H9 (cell line): ENCODE results near the gene SIPA1L3. TPM values are rescaled to one million over a fixed set of nuclear protein-coding genes. Genes with fewer than 3 reads are reported as not detected.

Experiments
- DNase-seq: peaks from one replicate; pipeline ENCODE4 v3.0.0-alpha.2; 2017
- H2AFZ ChIP-seq: one replicate; pipeline ENCODE4 v1.6.1; 2013; ENCODE audit warnings: mild to moderate bottlenecking, low read length, control low read depth, moderate library complexity
- H2AK5ac ChIP-seq: 2 replicates; pipeline ENCODE4 v1.6.1; 2013; ENCODE audit warnings: low read length, control low read depth, mixed read lengths; ENCODE audit not compliant: insufficient read length
- H2BK120ac ChIP-seq: one replicate; pipeline ENCODE4 v1.6.1; 2013; ENCODE audit warnings: low read depth, mild to moderate bottlenecking, low read length, control low read depth, inconsistent platforms; ENCODE audit not compliant: poor library complexity, severe bottlenecking
- H2BK12ac ChIP-seq: 2 replicates; pipeline ENCODE4 v1.6.1; 2013; ENCODE audit warnings: low read length, control low read depth, mixed read lengths, low read depth; ENCODE audit not compliant: insufficient read length
- H2BK15ac ChIP-seq: 2 replicates; pipeline ENCODE4 v1.6.1; 2013; ENCODE audit warnings: low read depth, low read length, control low read depth
- H2BK20ac ChIP-seq: one replicate; pipeline ENCODE4 v1.6.1; 2013; ENCODE audit warnings: low read depth, mild to moderate bottlenecking, low read length, control low read depth, inconsistent platforms; ENCODE audit not compliant: poor library complexity, severe bottlenecking
- H2BK5ac ChIP-seq: 2 replicates; pipeline ENCODE4 v1.6.1; 2013; ENCODE audit warnings: low read length, control low read depth, mixed read lengths; ENCODE audit not compliant: insufficient read length
- H3K14ac ChIP-seq: 2 replicates; pipeline ENCODE4 v1.6.1; 2013; ENCODE audit warnings: low read length, control low read depth; ENCODE audit not compliant: insufficient read depth
- H3K18ac ChIP-seq: 2 replicates; pipeline ENCODE4 v1.6.1; 2013; ENCODE audit warnings: low read depth, mild to moderate bottlenecking, mixed read lengths, low read length, control low read depth; ENCODE audit not compliant: insufficient read length
- H3K23ac ChIP-seq: 2 replicates; pipeline ENCODE4 v1.6.1; 2013; ENCODE audit warnings: low read length, control low read depth, mixed read lengths, low read depth; ENCODE audit not compliant: insufficient read length
- H3K23me2 ChIP-seq: 2 replicates; pipeline ENCODE4 v1.6.1; 2013; ENCODE audit warnings: low read depth, mild to moderate bottlenecking, mixed read lengths, low read length, control low read depth; ENCODE audit not compliant: insufficient read length, poor library complexity, severe bottlenecking
- H3K27ac ChIP-seq: 2 replicates; pipeline ENCODE4 v1.5.1; 2013; ENCODE audit warnings: low read length, control low read depth, mixed read lengths, low read depth; ENCODE audit not compliant: insufficient read length
- H3K27me3 ChIP-seq: 2 replicates; pipeline ENCODE4 v1.6.1; 2013; ENCODE audit warnings: low read length, control low read depth, inconsistent platforms; ENCODE audit not compliant: insufficient read depth
- H3K4ac ChIP-seq: 2 replicates; pipeline ENCODE4 v1.6.1; 2013; ENCODE audit warnings: low read depth, mild to moderate bottlenecking, control low read depth, inconsistent platforms, low read length, moderate library complexity
- H3K4me1 ChIP-seq: 2 replicates; pipeline ENCODE4 v1.6.1; 2013; ENCODE audit warnings: low read length, control low read depth, inconsistent platforms; ENCODE audit not compliant: insufficient read depth
- H3K4me2 ChIP-seq: 2 replicates; pipeline ENCODE4 v1.6.1; 2013; ENCODE audit warnings: low read length, control low read depth, mixed read lengths; ENCODE audit not compliant: insufficient read length, insufficient read depth
- H3K56ac ChIP-seq: 2 replicates; pipeline ENCODE4 v1.6.1; 2013; ENCODE audit warnings: low read depth, mild to moderate bottlenecking, mixed read lengths, low read length, control low read depth; ENCODE audit not compliant: insufficient read length
- H3K79me1 ChIP-seq: 2 replicates; pipeline ENCODE4 v1.6.1; 2013; ENCODE audit warnings: low read depth, mild to moderate bottlenecking, moderate library complexity, low read length, control low read depth, inconsistent platforms; ENCODE audit not compliant: insufficient read depth, poor library complexity, severe bottlenecking
- H3K79me2 ChIP-seq: 2 replicates; pipeline ENCODE4 v1.6.1; 2013; ENCODE audit warnings: low read length, control low read depth, inconsistent platforms; ENCODE audit not compliant: insufficient read depth
- H3K9ac ChIP-seq: 2 replicates; pipeline ENCODE4 v1.6.1; 2013; ENCODE audit warnings: low read length, control low read depth, mixed read lengths; ENCODE audit not compliant: insufficient read length; ENCODE audit errors: extremely low read depth
- H3K9me3 ChIP-seq: one replicate; pipeline ENCODE4 v1.6.1; 2013; ENCODE audit warnings: low read depth, low read length, inconsistent platforms; ENCODE audit not compliant: control insufficient read depth
- H3T11ph ChIP-seq: one replicate; pipeline ENCODE4 v1.6.1; 2013; ENCODE audit warnings: mild to moderate bottlenecking, low read length, control low read depth, inconsistent platforms
- H4K20me1 ChIP-seq: one replicate; pipeline ENCODE4 v1.6.1; 2013; ENCODE audit not compliant: control insufficient read depth, insufficient read length, insufficient read depth
- H4K5ac ChIP-seq: 2 replicates; pipeline ENCODE4 v1.6.1; 2013; ENCODE audit warnings: low read depth, mild to moderate bottlenecking, mixed read lengths, low read length, control low read depth; ENCODE audit not compliant: insufficient read length
- H4K8ac ChIP-seq: replicated peaks from 2 replicates; pipeline ENCODE4 v1.6.1; 2013; ENCODE audit warnings: low read length, control low read depth, mixed read lengths, low read depth; ENCODE audit not compliant: insufficient read length
- H4K91ac ChIP-seq: 2 replicates; pipeline ENCODE4 v1.6.1; 2013; ENCODE audit warnings: low read depth, mild to moderate bottlenecking, moderate library complexity, mixed read lengths, low read length, control low read depth; ENCODE audit not compliant: insufficient read length
- H3K27ac Mint-ChIP-seq, 3 experiments: 2 replicates in 2 of 3; 3 replicates in 1 of 3; pipeline ENCODE4 v1.8.0; 2020 to 2021; ENCODE audit warnings: mixed read lengths in 3 of 3, mild to moderate bottlenecking in 1 of 3, moderate library complexity in 1 of 3
- H3K27me3 Mint-ChIP-seq: 2 replicates; pipeline ENCODE4 v1.8.0; 2021; ENCODE audit warnings: low read depth, mild to moderate bottlenecking, moderate library complexity, mixed read lengths
- H3K36me3 Mint-ChIP-seq, 3 experiments: 2 replicates in 2 of 3; 3 replicates in 1 of 3; pipeline ENCODE4 v1.8.0; 2020 to 2021; ENCODE audit warnings: low read depth in 3 of 3, mixed read lengths in 3 of 3; ENCODE audit not compliant: insufficient read depth in 1 of 3
- H3K4me1 Mint-ChIP-seq, 2 experiments: 2 replicates each; pipeline ENCODE4 v1.8.0; 2020; ENCODE audit warnings: mixed read lengths in 2 of 2
- H3K4me3 Mint-ChIP-seq, 2 experiments: 2 replicates in 1 of 2; 3 replicates in 1 of 2; pipeline ENCODE4 v1.8.0; 2020 to 2021; ENCODE audit warnings: mild to moderate bottlenecking in 2 of 2, mixed read lengths in 2 of 2, moderate library complexity in 1 of 2
- H3K9me3 Mint-ChIP-seq, 2 experiments: 2 replicates in 1 of 2; 3 replicates in 1 of 2; pipeline ENCODE4 v1.8.0; 2020; ENCODE audit warnings: mild to moderate bottlenecking in 2 of 2, mixed read lengths in 2 of 2, moderate library complexity in 1 of 2
- CTCF ChIP-seq: fragments of 200-600 bp; sonication (generic); conservative IDR thresholded peaks from 3 replicates; pipeline ENCODE4 v1.8.0; 2021; ENCODE audit warnings: antibody characterized with exemption, mild to moderate bottlenecking
- WGBS: extraction: QIAGEN DNeasy Blood & Tissue Kit; methylation state at CpG from one replicate; pipeline ENCODE4 v1.1.7; 2013; ENCODE audit warnings: missing lambda C conversion rate, low lambda C conversion rate, mixed read lengths; ENCODE audit not compliant: insufficient read length; ENCODE audit errors: extremely low coverage; 5-methylcytosine and 5-hydroxymethylcytosine counted together
- total RNA-seq: library from RNA; stranded (reverse); gene quantifications from 2 replicates; pipeline ENCODE4 v1.2.1, GENCODE V29; 2021

Gene SIPA1L3
- total RNA-seq, 1 experiment from 2014 or later: 40.1 TPM

GRCh38 chr19:38015761-38016160, 108.8 kb downstream of the SIPA1L3 start:
- Histone ChIP-seq H3T11ph (no peak overlapping the region), H3K9ac (no peak overlapping the region)

More at GRCh38 chr19:38015761-38016160, 108.8 kb downstream of the SIPA1L3 start:
- H3K4me2 ChIP-seq: no peak overlapping the region
- no peak overlapping the region for H3K18ac ChIP-seq
- H3K4me1 ChIP-seq: peaks cover 3% of the 10 kb centered on the region; the same call in 1 of the 2 replicates
- no peaks in the 10 kb centered on the region; the same call in 1 of the 2 replicates for H3K79me2 ChIP-seq
- H3K23me2 ChIP-seq: no peaks in the 10 kb centered on the region
- no peak overlapping the region for H2BK12ac ChIP-seq
- H2BK5ac ChIP-seq: no peak overlapping the region
- Mint-ChIP-seq H3K4me3 (no peak overlapping the region), H3K9me3 (no peaks in the 10 kb centered on the region), H3K27me3 (no peaks in the 10 kb centered on the region), H3K36me3 (peaks cover 0 to 3% (median 2%) of the 10 kb centered on the region in 3 experiments; a peak in 4 of 7 replicates), H3K27ac (0 out of 7 replicates have a peak overlapping the region, but pooled peaks of 1 of the 3 experiments have one; percentile 6), H3K4me1 (peaks cover 25 to 28% of the 10 kb centered on the region in 2 experiments)
- H3K27me3 ChIP-seq: no peaks in the 10 kb centered on the region
- no peak for DNase-seq
- no peak overlapping the region for H4K5ac ChIP-seq
- H4K8ac ChIP-seq: no peak overlapping the region
- no peak overlapping the region for H2AFZ ChIP-seq
- H3K14ac ChIP-seq: no peak overlapping the region
- no peaks in the 10 kb centered on the region for H4K20me1 ChIP-seq
- no peak overlapping the region for H2BK120ac ChIP-seq
- no peak overlapping the region for H2BK15ac ChIP-seq
- no peak overlapping the region for H4K91ac ChIP-seq
- H3K9me3 ChIP-seq: no peaks in the 10 kb centered on the region
- no peak for TF ChIP-seq CTCF
- no CpG with 5 or more reads among the region's 7 CpGs for WGBS
- no peak overlapping the region for H3K27ac ChIP-seq
- no peak overlapping the region for H3K4ac ChIP-seq
- no peak overlapping the region for H3K23ac ChIP-seq
- no peaks in the 10 kb centered on the region for H3K79me1 ChIP-seq
- no peak overlapping the region for H3K56ac ChIP-seq
- no peak overlapping the region for H2AK5ac ChIP-seq
- no peak overlapping the region for H2BK20ac ChIP-seq
